Stimulated activated CD4-positive, alpha-beta T cell treated with anti-CD3 and anti-CD28 coated beads, Interleukin-12 subunit alpha, Interleukin-12 subunit beta, amount 100 ng/mL, for 4 hours (primary cell): Measurements from ENCODE around the gene UPK2.
"Not testable (repeated sequence)": the region's sequence is repeated elsewhere in the genome, so short reads cannot be mapped to it uniquely, and the experiment has no call there.

Experiments used
- DNase-seq: peaks from one replicate; pipeline ENCODE4 v3.0.0-alpha.2; 2020

Gene UPK2

GRCh38 chr11:118939404-118939915 is 16.6 kb upstream of the UPK2 start:
- DNase-seq: no peak

- peak; percentile 57 for DNase-seq
Measured at GRCh38 chr11:118939953-118940598, 16.0 kb upstream of the UPK2 start.

GRCh38 chr11:118947091-118947490 is 9.0 kb upstream of the UPK2 start:
- DNase-seq: no peak

DNA sequence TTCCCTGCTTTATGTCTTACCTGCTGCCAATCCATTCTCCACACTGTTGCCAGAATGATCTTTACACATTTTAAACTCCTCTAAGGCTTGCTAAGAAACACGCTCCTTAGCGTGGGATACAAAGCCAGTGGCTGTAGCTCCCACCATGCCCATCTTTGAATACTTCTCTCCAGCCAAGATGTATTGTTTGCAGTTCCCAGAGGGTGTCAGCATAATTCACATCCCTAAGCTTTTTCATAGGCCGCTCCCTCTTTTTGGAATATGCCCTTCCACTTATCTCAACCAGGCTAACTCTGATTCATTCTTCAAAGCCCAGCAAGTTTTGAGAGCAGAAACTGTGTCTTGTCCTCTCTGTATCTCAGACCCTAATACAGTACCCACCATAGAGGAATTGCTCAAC is 8.1 kb upstream of the UPK2 start:
- no peak for DNase-seq

DNA sequence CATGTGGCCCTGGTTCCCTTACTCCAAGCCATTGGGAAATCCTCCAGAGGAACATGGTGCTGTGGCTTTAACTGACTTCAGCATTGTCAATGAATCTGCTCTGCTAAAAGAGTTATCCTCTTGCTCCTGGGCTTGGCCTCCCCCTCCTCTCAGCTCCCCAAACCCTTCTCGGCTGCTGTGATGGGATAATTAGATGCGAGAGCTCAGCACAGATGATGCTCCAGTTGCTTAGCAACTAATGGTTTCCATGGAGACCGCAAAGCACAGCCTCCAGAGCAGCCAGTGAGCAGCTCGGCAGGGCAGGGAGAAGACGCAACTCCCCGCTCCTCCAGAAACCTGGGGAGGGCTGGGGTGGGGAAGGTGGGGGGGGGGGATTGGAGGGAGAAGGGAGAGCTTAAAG is 2.8 kb upstream of the UPK2 start:
- no peak for DNase-seq

DNA sequence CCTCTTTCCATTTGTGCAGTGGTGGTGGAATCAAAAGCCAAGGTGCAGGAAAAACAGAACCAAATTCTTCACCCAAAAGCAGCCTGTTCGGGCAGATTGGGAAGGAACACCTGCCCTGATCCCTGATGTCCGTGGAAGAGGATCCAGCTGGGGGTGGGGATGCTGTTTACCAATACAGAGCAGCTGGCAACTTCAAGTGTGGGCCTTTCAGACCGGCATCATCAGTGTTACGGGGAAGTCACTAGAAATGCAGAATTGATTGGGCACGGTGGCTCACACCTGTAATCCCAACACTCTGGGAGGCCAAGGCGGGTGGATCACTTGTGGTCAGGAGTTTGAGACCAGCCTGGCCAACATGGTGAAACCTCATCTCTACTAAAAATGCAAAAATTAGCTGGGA is 2.1 kb upstream of the UPK2 start:
- not testable (repeated sequence) for DNase-seq

DNA sequence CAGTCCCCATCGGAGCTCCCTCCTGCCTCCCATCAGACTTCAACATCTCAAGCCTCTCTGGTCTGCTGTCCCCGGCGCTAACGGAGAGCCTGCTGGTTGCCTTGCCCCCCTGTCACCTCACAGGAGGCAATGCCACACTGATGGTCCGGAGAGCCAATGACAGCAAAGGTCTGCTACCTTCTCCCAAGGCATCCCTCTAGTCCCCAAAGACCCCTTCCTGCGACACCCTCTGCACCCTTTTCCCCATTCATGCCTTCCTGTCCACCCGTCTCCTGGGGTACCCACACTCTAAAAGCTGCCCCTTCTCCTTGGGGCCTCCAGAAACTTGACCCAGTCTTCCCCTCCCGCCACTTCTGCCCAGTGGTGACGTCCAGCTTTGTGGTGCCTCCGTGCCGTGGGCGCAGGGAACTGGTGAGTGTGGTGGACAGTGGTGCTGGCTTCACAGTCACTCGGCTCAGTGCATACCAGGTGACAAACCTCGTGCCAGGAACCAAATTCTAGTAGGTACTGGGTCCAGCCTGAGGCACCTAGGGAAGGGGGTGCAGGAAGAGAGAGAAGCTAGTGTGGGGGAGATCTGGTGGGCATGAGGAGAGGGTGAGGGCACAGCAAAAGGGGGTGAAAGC is 860 bp downstream of the UPK2 start:
- no peak for DNase-seq

DNA sequence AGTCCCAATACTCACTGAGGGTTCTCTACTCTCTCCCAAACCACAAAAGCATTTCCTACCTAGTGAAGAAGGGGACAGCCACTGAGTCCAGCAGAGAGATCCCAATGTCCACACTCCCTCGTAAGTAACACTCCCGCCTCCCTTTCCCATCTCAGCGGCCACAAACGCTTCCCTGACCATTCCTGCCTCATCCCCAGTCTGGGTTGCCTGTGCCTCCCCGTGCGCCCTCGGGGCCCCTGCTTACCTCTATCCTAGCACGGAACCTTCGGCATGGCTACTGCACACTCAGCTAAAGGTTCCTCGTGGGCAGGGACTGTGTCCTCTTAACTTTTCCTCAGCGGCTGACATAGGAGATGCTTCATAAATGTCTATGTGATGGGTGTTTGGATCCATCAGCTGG is 1.5 kb downstream of the UPK2 start:
- DNase-seq: no peak

- no peak for DNase-seq
Measured at GRCh38 chr11:118957968-118958367, 1.9 kb downstream of the UPK2 start.

DNA sequence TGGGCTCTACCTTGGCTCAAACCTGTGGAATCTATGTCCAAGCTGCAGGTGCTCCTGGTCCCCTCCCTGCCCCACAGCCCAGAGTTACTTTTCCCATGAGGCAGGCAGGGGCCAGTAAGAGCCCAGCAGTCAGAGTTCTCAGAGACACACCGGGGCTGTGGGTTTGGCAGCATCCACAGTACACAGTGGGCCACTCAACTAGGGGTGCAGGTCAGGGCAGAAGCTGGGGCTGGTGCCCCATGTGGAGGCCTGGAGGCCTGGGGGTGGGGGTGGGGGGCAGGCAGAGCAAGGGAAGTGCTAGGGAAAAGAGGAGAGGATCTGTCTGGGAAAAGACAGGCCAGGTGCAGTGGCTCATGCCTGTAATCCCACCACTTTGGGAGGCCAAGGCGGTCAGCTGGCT is 2.5 kb downstream of the UPK2 start:
- DNase-seq: no peak

- no peak for DNase-seq
Measured at GRCh38 chr11:118961189-118961588, 5.1 kb downstream of the UPK2 start.

GRCh38 chr11:118961591-118961990 is 5.5 kb downstream of the UPK2 start:
- no peak for DNase-seq

GRCh38 chr11:118969508-118969907 is 13.4 kb downstream of the UPK2 start:
- DNase-seq: not testable (repeated sequence)

DNA sequence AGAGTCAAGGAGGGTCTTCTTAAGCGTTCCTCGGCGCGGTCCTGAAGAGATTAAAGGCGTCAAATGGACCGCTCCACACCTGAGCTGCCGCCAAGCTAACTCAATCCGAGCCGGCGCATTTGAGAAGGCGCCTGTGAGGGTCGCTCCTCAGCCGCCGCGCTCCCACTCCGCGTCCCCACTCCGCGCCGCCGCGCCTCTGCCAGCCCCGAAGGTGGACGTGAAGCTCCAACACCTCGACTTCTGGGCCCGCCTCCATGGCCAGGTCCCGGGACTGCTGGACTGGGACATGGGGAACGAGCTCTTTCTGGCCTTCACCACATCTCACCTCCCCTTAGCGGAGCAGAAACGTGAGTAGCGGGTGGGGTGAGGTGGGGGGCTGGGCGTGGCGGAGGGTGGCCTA is 15.5 kb downstream of the UPK2 start, which contains the start of gene FOXR1:
FOXR1 (plus strand) TSS at position 116 of the 400 bp plus-strand sequence; CDS start at position 287, 171 bp downstream.
- no peak for DNase-seq

GRCh38 chr11:118973985-118974384 is 17.9 kb downstream of the UPK2 start:
- no peak for DNase-seq

- DNase-seq: no peak
Measured at GRCh38 chr11:118975771-118976709, 19.9 kb downstream of the UPK2 start.

GRCh38 chr11:118979434-118979833 is 23.3 kb downstream of the UPK2 start:
- no peak for DNase-seq

DNA sequence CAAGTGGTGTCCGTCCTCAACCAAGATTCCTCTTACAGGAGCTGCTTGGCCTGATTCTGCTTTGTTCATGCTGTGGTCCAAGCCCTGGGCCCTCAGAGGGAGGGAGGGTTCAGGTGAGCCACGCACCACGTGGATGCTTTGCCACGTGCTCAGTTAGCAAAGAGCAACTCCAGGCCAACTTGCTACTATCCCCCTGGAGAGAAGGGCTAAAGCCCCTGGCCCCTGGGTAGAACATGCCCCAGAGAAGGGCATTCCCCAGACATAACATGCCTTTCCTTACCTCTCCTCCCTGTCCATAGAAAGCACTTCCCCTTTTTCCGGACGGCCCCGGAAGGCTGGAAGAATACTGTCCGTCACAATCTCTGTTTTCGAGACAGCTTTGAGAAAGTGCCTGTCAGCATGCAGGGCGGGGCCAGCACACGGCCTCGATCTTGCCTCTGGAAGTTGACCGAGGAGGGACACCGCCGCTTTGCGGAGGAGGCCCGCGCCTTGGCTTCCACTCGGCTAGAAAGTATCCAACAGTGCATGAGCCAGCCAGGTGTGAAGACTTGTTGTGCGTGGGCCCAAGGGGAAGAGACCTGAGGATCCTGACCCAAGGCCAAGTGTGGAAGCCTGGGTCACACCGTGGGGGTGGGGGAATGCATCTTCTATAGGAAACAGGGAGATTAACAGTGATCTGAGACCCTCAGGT is 24.2 kb downstream of the UPK2 start:
- no peak for DNase-seq

DNA sequence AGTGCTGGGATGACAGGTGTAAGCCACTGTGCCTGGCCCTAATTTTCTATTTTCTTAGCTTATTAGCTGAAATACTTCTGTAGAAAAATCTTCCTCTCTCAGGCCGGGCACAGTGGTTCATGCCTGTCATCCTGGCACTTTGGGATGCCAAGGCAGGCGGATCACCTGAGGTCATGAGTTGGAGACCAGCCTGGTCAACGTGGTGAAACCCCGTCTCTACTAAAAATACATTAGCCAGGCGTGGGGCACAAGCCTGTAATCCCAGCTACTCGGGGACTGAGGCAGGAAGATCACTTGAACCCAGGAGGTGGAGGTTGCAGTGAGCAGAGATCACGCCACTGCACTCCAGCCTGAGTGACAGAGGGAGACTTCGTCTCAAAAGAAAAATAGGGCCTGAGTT is 28.2 kb downstream of the UPK2 start:
- not testable (repeated sequence) for DNase-seq

GRCh38 chr11:118984825-118985224 is 28.7 kb downstream of the UPK2 start:
- no peak for DNase-seq

DNA sequence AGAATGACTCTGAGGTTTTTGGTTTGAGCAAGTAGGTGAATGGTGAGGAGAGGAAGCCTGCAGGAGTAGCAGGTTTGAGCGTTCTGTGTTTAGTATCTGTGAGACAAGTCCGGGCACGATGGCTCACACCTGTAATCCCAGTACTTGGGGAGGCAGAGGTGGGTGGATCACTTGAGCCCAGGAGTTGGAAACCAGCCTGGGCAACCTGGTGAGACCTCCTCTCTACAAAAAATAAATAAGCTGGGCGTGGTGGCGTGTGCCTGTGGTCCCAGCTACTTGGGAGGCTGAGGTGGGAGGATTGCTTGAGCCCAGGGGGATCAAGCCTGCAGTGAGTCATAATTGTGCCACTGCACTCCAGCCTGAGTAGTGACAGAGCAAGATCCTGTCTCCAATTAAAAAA is 32.2 kb downstream of the UPK2 start:
- DNase-seq: no peak

DNA sequence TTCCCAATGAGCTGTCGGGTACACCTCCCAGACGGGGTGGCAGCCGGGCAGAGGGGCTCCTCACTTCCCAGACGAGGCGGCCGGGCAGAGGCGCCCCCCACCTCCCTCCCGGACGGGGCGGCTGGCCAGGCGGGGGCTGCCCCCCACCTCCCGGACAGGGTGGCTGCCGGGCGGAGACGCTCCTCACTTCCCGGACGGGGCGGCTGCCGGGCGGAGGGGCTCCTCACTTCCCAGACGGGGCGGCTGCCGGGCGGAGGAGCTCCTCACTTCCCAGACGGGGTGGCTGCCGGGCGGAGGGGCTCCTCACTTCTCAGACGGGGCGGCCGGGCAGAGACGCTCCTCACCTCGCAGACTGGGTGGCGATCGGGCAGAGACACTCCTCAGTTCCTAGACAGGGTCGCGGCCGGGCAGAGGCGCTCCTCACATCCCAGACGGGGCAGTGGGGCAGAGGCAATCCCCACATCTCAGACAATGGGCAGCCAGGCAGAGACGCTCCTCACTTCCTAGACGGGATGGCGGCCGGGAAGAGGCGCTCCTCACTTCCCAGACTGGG is 35.5 kb downstream of the UPK2 start:
- not testable (repeated sequence) for DNase-seq
